SK-N-SH (cell line): ENCODE data around the gene ACTA1. TPM values are rescaled to one million over a fixed set of nuclear protein-coding genes. Genes with fewer than 3 reads are reported as not detected.
"Not testable (repeated sequence)": the region's sequence is repeated elsewhere in the genome, so short reads cannot be mapped to it uniquely, and the experiment has no call there.

Experiments
- CTCF ChIA-PET: fragments of 300-600, 350-600 bp; formaldehyde crosslinking; extraction: SDS; loops from one replicate; lab custom pipeline; 2021; lab: Yijun Ruan, JAX
- POLR2A ChIA-PET: fragments of 350-600 bp; sonication (Branson Sonifier 250); formaldehyde crosslinking; extraction: SDS; loops from one replicate; lab custom pipeline; 2020; ENCODE audit warnings: antibody characterized with exemption, inconsistent platforms; lab: Yijun Ruan, JAX
- DNase-seq: peaks from one replicate; pipeline ENCODE4 v3.0.0; 2012
- H2AFZ ChIP-seq: fragments of 200-600 bp; sonication (generic); 2 replicates; pipeline ENCODE4 v1.8.1; 2016; ENCODE audit warnings: antibody characterized with exemption, mild to moderate bottlenecking, low read depth
- H3F3A ChIP-seq: fragments of 200-600 bp; sonication (generic); replicated peaks from 2 replicates; pipeline ENCODE3; 2016; ENCODE audit warnings: antibody characterized with exemption, mild to moderate bottlenecking; ENCODE audit not compliant: insufficient read depth
- H3K27ac ChIP-seq, 2 experiments: fragments of 200-500 bp in 1 of 2; fragments of 200-600 bp in 1 of 2; sonication (Bioruptor generic) in 1 of 2; sonication (generic), shearing (Covaris generic) in 1 of 2; 2 replicates each; pipeline versions ENCODE4 v1.5.1 to v1.6.1; 2014 to 2016; ENCODE audit warnings: low read depth in 2 of 2, inconsistent platforms in 1 of 2, low read length in 1 of 2, mild to moderate bottlenecking in 1 of 2, mixed read lengths in 1 of 2
- H3K27me3 ChIP-seq: fragments of 200-600 bp; sonication (generic), shearing (Covaris generic); 2 replicates; pipeline ENCODE4 v1.6.1; 2016; ENCODE audit warnings: mixed run types; ENCODE audit not compliant: insufficient read depth
- H3K36me3 ChIP-seq, 2 experiments: fragments of 200-500 bp in 1 of 2; fragments of 200-600 bp in 1 of 2; sonication (Bioruptor generic) in 1 of 2; sonication (generic) in 1 of 2; replicated peaks in 1 of 2; 2 replicates each; pipeline versions ENCODE3 to v1.5.1; 2014 to 2016; ENCODE audit warnings: low read length in 1 of 2, mild to moderate bottlenecking in 1 of 2; ENCODE audit not compliant: insufficient read depth in 2 of 2, control insufficient read depth in 1 of 2
- H3K4me1 ChIP-seq, 2 experiments: fragments of 200-500 bp in 1 of 2; fragments of 200-600 bp in 1 of 2; sonication (Bioruptor generic) in 1 of 2; sonication (generic), shearing (Covaris generic) in 1 of 2; 2 replicates each; pipeline versions ENCODE4 v1.5.1 to v1.6.1; 2014 to 2016; ENCODE audit warnings: low read depth in 1 of 2, low read length in 1 of 2, mixed run types in 1 of 2; ENCODE audit not compliant: insufficient read depth in 2 of 2, control insufficient read depth in 1 of 2
- H3K4me2 ChIP-seq: fragments of 200-600 bp; sonication (generic), shearing (Covaris generic); 2 replicates; pipeline ENCODE4 v1.6.1; 2017; ENCODE audit warnings: mixed run types
- H3K4me3 ChIP-seq, 2 experiments: fragments of 200-500 bp in 1 of 2; fragments of 200-600 bp in 1 of 2; sonication (Bioruptor generic) in 1 of 2; sonication (generic), shearing (Covaris generic) in 1 of 2; 2 replicates each; pipeline versions ENCODE4 v1.5.1 to v1.8.1; 2014 to 2016; ENCODE audit warnings: low read depth in 2 of 2, inconsistent platforms in 1 of 2, low read length in 1 of 2, mild to moderate bottlenecking in 1 of 2, mixed read lengths in 1 of 2, moderate library complexity in 1 of 2
- H3K79me2 ChIP-seq: fragments of 200-600 bp; sonication (generic); 2 replicates; pipeline ENCODE4 v1.8.1; 2017; ENCODE audit warnings: mild to moderate bottlenecking; ENCODE audit not compliant: insufficient read depth
- H3K9ac ChIP-seq: fragments of 200-600 bp; sonication (generic); 2 replicates; pipeline ENCODE4 v1.6.1; 2017; ENCODE audit warnings: mixed run types
- H3K9me2 ChIP-seq: fragments of 200-600 bp; sonication (generic); 2 replicates; pipeline ENCODE4 v1.6.1; 2017; ENCODE audit warnings: mixed run types
- H3K9me3 ChIP-seq: fragments of 200-600 bp; sonication (generic); 2 replicates; pipeline ENCODE4 v1.6.1; 2017; ENCODE audit warnings: mixed run types, mild to moderate bottlenecking, moderate library complexity
- H4K20me1 ChIP-seq: fragments of 200-600 bp; sonication (generic); 2 replicates; pipeline ENCODE4 v1.6.1; 2017; ENCODE audit warnings: mild to moderate bottlenecking, mixed run types; ENCODE audit not compliant: insufficient read depth
- CTCF ChIP-seq: fragments of 200-600 bp; sonication (generic); IDR thresholded peaks from 2 replicates; pipeline ENCODE4 v1.6.1; 2017; ENCODE audit warnings: antibody characterized with exemption, mild to moderate bottlenecking, moderate library complexity
- FOXJ3 ChIP-seq: sonication (generic); formaldehyde crosslinking; IDR thresholded peaks from 2 replicates; pipeline ENCODE4 v1.5.1; 2020; ENCODE audit warnings: mild to moderate bottlenecking, missing genetic modification reagents
- FOXM1 ChIP-seq: IDR thresholded peaks from 2 replicates; pipeline ENCODE4 v1.4.0; 2012; ENCODE audit warnings: low read depth, mild to moderate bottlenecking
- JUND ChIP-seq: IDR thresholded peaks from 2 replicates; pipeline ENCODE4 v1.4.0; 2012
- NFIC ChIP-seq: IDR thresholded peaks from 2 replicates; pipeline ENCODE4 v1.4.0; 2012; ENCODE audit warnings: borderline replicate concordance
- NRF1 ChIP-seq: IDR thresholded peaks from 2 replicates; pipeline ENCODE4 v1.6.1; 2012; ENCODE audit warnings: low read depth, mild to moderate bottlenecking, low read length
- PBX3 ChIP-seq: IDR thresholded peaks from 2 replicates; pipeline ENCODE4; 2012
- RAD21 ChIP-seq: IDR thresholded peaks from 2 replicates; pipeline ENCODE4 v1.6.1; 2012; ENCODE audit warnings: mild to moderate bottlenecking, low read length
- REST ChIP-seq: IDR thresholded peaks from 2 replicates; pipeline ENCODE4 v1.6.1; 2012; ENCODE audit warnings: mild to moderate bottlenecking, low read depth, low read length, moderate library complexity
- RXRA ChIP-seq: IDR thresholded peaks from 2 replicates; pipeline ENCODE4 v1.4.0; 2012; ENCODE audit warnings: low read depth, mild to moderate bottlenecking, borderline replicate concordance
- SMC3 ChIP-seq: IDR thresholded peaks from 2 replicates; pipeline ENCODE4 v1.6.1; 2012; ENCODE audit warnings: low read depth, low read length, improper control_type of control experiment
- TEAD4 ChIP-seq: IDR thresholded peaks from 2 replicates; pipeline ENCODE4 v1.4.0; 2012; ENCODE audit warnings: mild to moderate bottlenecking, borderline replicate concordance; ENCODE audit not compliant: insufficient read depth
- ZBTB33 ChIP-seq: IDR thresholded peaks from 2 replicates; pipeline ENCODE4 v1.4.0; 2012; ENCODE audit warnings: low read depth, borderline replicate concordance
- WGBS: methylation state at CpG from one replicate; pipeline ENCODE4 v1.1.6; 2017; ENCODE audit warnings: low lambda C conversion rate; 5-methylcytosine and 5-hydroxymethylcytosine counted together
- polyA plus RNA-seq, 3 experiments: library from polyadenylated mRNA; depleted of rRNA; stranded (reverse); fragments of >200 nt; gene quantifications; 2 replicates each; pipeline ENCODE4 v1.2.3, GENCODE V29; 2012

ACTA1 gene
- polyA plus RNA-seq, 1 of the 3 experiments (the other 2 are of a cell fraction) = 0.21 TPM

- Histone ChIP-seq H3K9me2 (no peaks in the 10 kb centered on the region), H4K20me1 (no peaks in the 10 kb centered on the region), H3K79me2 (no peaks in the 10 kb centered on the region), H3K9me3 (no peaks in the 10 kb centered on the region), H3K27me3 (peaks cover 10% of the 10 kb centered on the region; the same call in 1 of the 2 replicates), H3K9ac (no peak overlapping the region), H3K4me1 (peaks cover 0 to 8% of the 10 kb centered on the region in 2 experiments; a peak in 1 of 4 replicates), H2AFZ (no peak overlapping the region)
- DNase-seq = no peak
- 62% methylated on average over 8 of the region's 8 CpGs for WGBS
- ChIA-PET POLR2A (no interaction called here), CTCF (no interaction called here)
- TF ChIP-seq RXRA (no peak), CTCF (peak; percentile 9; the same call in 1 of the 2 replicates)
- TF ChIP-seq, all 33 proteins: peak for 1
- H3K4me2 ChIP-seq = no peak overlapping the region
- H3K4me3 ChIP-seq = no peak overlapping the region
- H3F3A ChIP-seq = no peaks in the 10 kb centered on the region
- H3K27ac ChIP-seq = no peak overlapping the region
- H3K36me3 ChIP-seq = no peaks in the 10 kb centered on the region
Measured at GRCh38 chr1:229403573-229403972, 30.3 kb downstream of the ACTA1 start.

GRCh38 chr1:229402993-229403392, 30.9 kb downstream of the ACTA1 start:
- no peaks in the 10 kb centered on the region for H4K20me1 ChIP-seq
- H3K36me3 ChIP-seq = no peaks in the 10 kb centered on the region
- H3K9me3 ChIP-seq = no peaks in the 10 kb centered on the region
- H3K27me3 ChIP-seq = peaks cover 10% of the 10 kb centered on the region; the same call in 1 of the 2 replicates
- no peaks in the 10 kb centered on the region for H3F3A ChIP-seq
- POLR2A ChIA-PET = no interaction called here
- H3K9ac ChIP-seq = no peak overlapping the region
- WGBS = 73% methylated on average over 4 of the region's 6 CpGs
- no peak for TF ChIP-seq JUND
- TF ChIP-seq TEAD4 = no peak
- no peak for TF ChIP-seq RAD21
- no peak for TF ChIP-seq FOXJ3
- TF ChIP-seq PBX3 = no peak
- no peak for TF ChIP-seq REST
- no peak for TF ChIP-seq NRF1
- TF ChIP-seq ZBTB33 = no peak
- TF ChIP-seq NFIC = no peak
- no peak for TF ChIP-seq FOXM1
- no peak for TF ChIP-seq SMC3
- TF ChIP-seq, all 33 proteins: peak for 0
- CTCF ChIA-PET = no interaction called here
- peaks cover 0 to 2% of the 10 kb centered on the region in 2 experiments; a peak in 1 of 4 replicates for H3K4me1 ChIP-seq
- no peak for DNase-seq
- H3K79me2 ChIP-seq = no peaks in the 10 kb centered on the region
- H3K9me2 ChIP-seq = no peaks in the 10 kb centered on the region
- H2AFZ ChIP-seq = no peak overlapping the region
- H3K27ac ChIP-seq = no peak overlapping the region
- no peak overlapping the region for H3K4me3 ChIP-seq
- H3K4me2 ChIP-seq = no peak overlapping the region

GRCh38 chr1:229402329-229402728, 31.6 kb downstream of the ACTA1 start:
- 39% methylated on average over 4 of the region's 4 CpGs for WGBS
- H3K9ac ChIP-seq, H3K27ac ChIP-seq: not testable (repeated sequence)

More at GRCh38 chr1:229402329-229402728, 31.6 kb downstream of the ACTA1 start:
- peaks cover 10% of the 10 kb centered on the region; the same call in 1 of the 2 replicates for H3K27me3 ChIP-seq
- POLR2A ChIA-PET, H2AFZ ChIP-seq, H3K9me2 ChIP-seq, H3K79me2 ChIP-seq, H3K9me3 ChIP-seq, H3F3A ChIP-seq, CTCF ChIA-PET, H3K4me1 ChIP-seq, H3K36me3 ChIP-seq, H3K4me3 ChIP-seq, DNase-seq, H3K4me2 ChIP-seq, H4K20me1 ChIP-seq: not testable (repeated sequence)
